Right lobe of liver (tissue), 6 donors: ENCODE data around the gene TPPP3. TPM values are rescaled to one million over a fixed set of nuclear protein-coding genes. Genes with fewer than 3 reads are reported as not detected.

ENCODE experiments used
- ATAC-seq, 4 donors: fragments of 200-7000 bp; cut with Tn5 transposase; one replicate each; pipeline ENCODE4 v1.9.1; 2020; ENCODE audit warnings: mild to moderate bottlenecking in 4 of 4, moderate library complexity in 4 of 4
- DNase-seq, 3 donors: peaks; one replicate each; pipeline ENCODE4 v3.0.0-alpha.2; 2020
- H3K27ac ChIP-seq, 3 donors: fragments of 200-600 bp; one replicate each; pipeline ENCODE4 v1.8.0; 2022
- H3K27me3 ChIP-seq, 2 donors: fragments of 200-600 bp; one replicate each; pipeline ENCODE4 v1.8.0; 2022
- H3K36me3 ChIP-seq, 4 donors: fragments of 200-600 bp; sonication (generic) in 1 of 4; one replicate each; pipeline versions ENCODE4 v1.5.1 to v1.8.0; 2017 to 2022; ENCODE audit warnings: control low read depth in 1 of 4
- H3K4me1 ChIP-seq, 4 donors: fragments of 200-600 bp; sonication (generic) in 1 of 4; one replicate each; pipeline versions ENCODE4 v1.5.1 to v1.8.0; 2017 to 2022; ENCODE audit warnings: control low read depth in 1 of 4
- H3K4me3 ChIP-seq, 3 donors: fragments of 200-600 bp; one replicate each; pipeline ENCODE4 v1.8.0; 2022
- H3K9me3 ChIP-seq, 4 donors: fragments of 200-600 bp; sonication (generic) in 1 of 4; one replicate each; pipeline versions ENCODE4 v1.5.1 to v1.8.0; 2017 to 2022; ENCODE audit warnings: control low read depth in 1 of 4
- POLR2A ChIP-seq: fragments of 450-650 bp; IDR thresholded peaks from one replicate; pipeline ENCODE4 v1.6.1; 2017; ENCODE audit warnings: antibody characterized with exemption, mild to moderate bottlenecking
- WGBS: methylation state at CpG from one replicate; pipeline ENCODE4 v1.1.6; 2018; ENCODE audit warnings: low coverage, low lambda C conversion rate; ENCODE audit not compliant: insufficient coverage; ENCODE audit errors: missing lambda C conversion rate; 5-methylcytosine and 5-hydroxymethylcytosine counted together
- intact Hi-C, 2 donors: fragments of 100-400 bp; cut with DNase I; formaldehyde crosslinking; loops; one replicate each; pipeline versions ENCODE4 v1.11.2 to v1.14.1; 2022
- total RNA-seq, 6 experiments: library from RNA; depleted of rRNA in 2 of 6; stranded (reverse); fragments of >200 nt in 2 of 6; fragmentation: NEBNext Ultra II Directional in 3 of 6; extraction: Animal tissue kit (Norgen Biotek cat#: 25700) in 3 of 6; gene quantifications; one replicate each; pipeline versions ENCODE4 v1.1.0 to v1.2.4, GENCODE V29; 2016 to 2023
- TF ChIP-seq, protein P1 (sequence below), 4 donors: fragments of 200-600 bp in 3 of 4; fragments of 450-650 bp in 1 of 4; IDR thresholded peaks; one replicate each; pipeline versions ENCODE4 v1.5.1 to v1.8.0; 2016 to 2022; ENCODE audit warnings: antibody characterized with exemption in 4 of 4, mild to moderate bottlenecking in 2 of 4
- donor health status: DM: no; HTN: yes; CAD: no.
- donor health status: DM: no; HTN: no; CAD: no.
- donor health status: DM: no; HTN: no; CAD: no.
- donor health status: DM: no; HTN: yes; CAD: no.
- donor health status: DM: no; HTN: yes; CAD: no.

TPPP3 gene
- total RNA-seq, 6 experiments from 2014 or later: 0.24 to 0.65 (median 0.37) TPM; not detected in 1

DNA sequence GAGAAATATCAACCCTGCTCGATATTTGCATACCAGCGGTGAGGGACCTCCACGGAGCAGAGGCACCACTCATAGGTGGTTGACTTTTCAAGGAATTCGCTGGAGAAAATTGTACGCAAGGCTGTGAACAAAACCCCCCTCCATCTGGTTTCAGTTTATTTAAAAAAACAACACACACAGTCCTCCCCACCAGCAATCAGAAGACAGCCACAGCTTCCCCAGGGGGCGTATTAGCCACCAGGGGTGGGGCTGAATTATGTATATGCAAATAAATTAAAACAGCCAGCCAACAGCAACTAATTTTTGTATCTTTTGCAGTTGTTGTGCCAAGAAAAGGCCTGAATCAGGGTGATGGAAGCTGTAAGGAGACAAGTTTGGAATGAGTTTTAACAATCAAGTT is 31.8 kb upstream of the TPPP3 start:
- Histone ChIP-seq H3K4me3 (no peak overlapping the region), H3K27ac (no peak overlapping the region), H3K36me3 (no peaks in the 10 kb centered on the region), H3K27me3 (no peaks in the 10 kb centered on the region), H3K4me1 (peaks cover 0 to 17% (median 5%) of the 10 kb centered on the region in 4 donors), H3K9me3 (no peaks in the 10 kb centered on the region)
- intact Hi-C loops: loop anchor here in 1 of 2 donors (10.0 kb wide), 1 partner anchor 60 kb away; the partner anchor contains the start of genes AGRP and ATP6V0D1
- WGBS: 39% methylated on average over 6 of the region's 6 CpGs
- no peak for ATAC-seq
- TF ChIP-seq POLR2A: no peak
- TF ChIP-seq, protein P1, sequence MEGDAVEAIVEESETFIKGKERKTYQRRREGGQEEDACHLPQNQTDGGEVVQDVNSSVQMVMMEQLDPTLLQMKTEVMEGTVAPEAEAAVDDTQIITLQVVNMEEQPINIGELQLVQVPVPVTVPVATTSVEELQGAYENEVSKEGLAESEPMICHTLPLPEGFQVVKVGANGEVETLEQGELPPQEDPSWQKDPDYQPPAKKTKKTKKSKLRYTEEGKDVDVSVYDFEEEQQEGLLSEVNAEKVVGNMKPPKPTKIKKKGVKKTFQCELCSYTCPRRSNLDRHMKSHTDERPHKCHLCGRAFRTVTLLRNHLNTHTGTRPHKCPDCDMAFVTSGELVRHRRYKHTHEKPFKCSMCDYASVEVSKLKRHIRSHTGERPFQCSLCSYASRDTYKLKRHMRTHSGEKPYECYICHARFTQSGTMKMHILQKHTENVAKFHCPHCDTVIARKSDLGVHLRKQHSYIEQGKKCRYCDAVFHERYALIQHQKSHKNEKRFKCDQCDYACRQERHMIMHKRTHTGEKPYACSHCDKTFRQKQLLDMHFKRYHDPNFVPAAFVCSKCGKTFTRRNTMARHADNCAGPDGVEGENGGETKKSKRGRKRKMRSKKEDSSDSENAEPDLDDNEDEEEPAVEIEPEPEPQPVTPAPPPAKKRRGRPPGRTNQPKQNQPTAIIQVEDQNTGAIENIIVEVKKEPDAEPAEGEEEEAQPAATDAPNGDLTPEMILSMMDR (IDR thresholded peaks at IDR 0.05): no peak
- no peak for DNase-seq

DNA sequence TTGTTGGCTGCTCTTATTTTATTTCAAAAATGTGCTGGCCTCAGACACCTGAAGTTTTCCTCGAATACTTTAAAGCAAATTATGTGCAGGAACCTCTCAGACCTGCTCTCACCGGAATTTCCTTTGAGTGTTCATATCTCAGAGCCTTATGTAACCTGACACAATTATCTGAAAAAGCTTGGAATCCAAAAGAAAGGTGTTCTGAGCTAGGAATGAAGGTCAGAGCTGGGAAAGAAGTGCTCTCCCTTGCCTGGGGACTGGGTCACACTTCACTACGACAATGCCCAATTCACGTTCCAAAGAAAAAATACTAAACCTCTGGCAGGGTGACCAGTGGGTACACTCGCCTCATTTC is 30.9 kb upstream of the TPPP3 start:
- Histone ChIP-seq H3K4me1 (peaks cover 0 to 10% (median 1%) of the 10 kb centered on the region in 4 donors), H3K4me3 (no peak overlapping the region), H3K9me3 (no peaks in the 10 kb centered on the region), H3K36me3 (no peaks in the 10 kb centered on the region), H3K27ac (no peak overlapping the region), H3K27me3 (no peaks in the 10 kb centered on the region)
- ATAC-seq: no peak
- 25% methylated on average over 4 of the region's 5 CpGs for WGBS
- DNase-seq: no peak
- no peak for TF ChIP-seq POLR2A
- TF ChIP-seq, protein P1 (IDR thresholded peaks at IDR 0.05): no peak
- intact Hi-C loops: loop anchor here in 1 of 2 donors (10.0 kb wide), 1 partner anchor 61 kb away; the partner anchor contains the start of genes AGRP and ATP6V0D1

DNA sequence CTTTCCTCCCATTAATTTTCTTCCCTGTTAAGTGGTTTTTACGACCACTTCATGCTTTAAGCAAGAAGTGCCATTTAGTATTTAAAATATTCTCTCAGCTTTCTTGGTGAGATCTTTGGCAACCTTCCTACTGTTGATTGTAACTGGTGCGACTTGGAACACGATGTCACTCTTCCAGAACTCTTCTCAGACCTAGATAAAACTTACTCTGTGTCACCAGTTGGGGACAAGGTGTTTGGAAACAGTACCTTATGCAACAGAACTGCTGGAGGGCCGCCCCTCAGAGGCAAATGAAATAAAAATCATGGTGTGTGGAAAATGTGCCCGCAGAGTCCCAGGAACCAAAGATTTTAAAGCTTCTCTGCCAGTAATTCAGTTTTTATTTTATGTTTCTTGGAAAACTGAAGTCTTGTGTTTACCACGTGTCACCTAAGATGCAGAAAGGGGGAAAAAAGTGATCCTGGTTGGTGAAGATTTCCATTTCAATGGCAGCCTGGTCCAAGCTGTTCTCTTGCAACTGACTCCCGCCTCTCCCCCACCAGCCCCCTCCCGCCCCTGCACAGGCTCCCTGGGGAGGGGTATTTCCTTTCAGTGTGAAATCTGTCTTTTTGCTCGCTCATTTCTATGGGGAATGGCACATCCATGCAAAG is 30.4 kb upstream of the TPPP3 start:
- H3K27ac ChIP-seq: no peak overlapping the region
- no peak for ATAC-seq
- H3K4me1 ChIP-seq: peaks cover 0 to 6% (median 0%) of the 10 kb centered on the region in 4 donors
- no peak overlapping the region for H3K4me3 ChIP-seq
- no peak for DNase-seq
- no peak for TF ChIP-seq POLR2A
- TF ChIP-seq, protein P1 (IDR thresholded peaks at IDR 0.05): no peak
- H3K27me3 ChIP-seq: no peaks in the 10 kb centered on the region
- H3K9me3 ChIP-seq: no peaks in the 10 kb centered on the region
- intact Hi-C loops: loop anchor here in 1 of 2 donors (10.0 kb wide), 1 partner anchor 61 kb away; the partner anchor contains the start of genes AGRP and ATP6V0D1
- H3K36me3 ChIP-seq: no peaks in the 10 kb centered on the region
- WGBS: 30% methylated on average over 9 of the region's 9 CpGs

DNA sequence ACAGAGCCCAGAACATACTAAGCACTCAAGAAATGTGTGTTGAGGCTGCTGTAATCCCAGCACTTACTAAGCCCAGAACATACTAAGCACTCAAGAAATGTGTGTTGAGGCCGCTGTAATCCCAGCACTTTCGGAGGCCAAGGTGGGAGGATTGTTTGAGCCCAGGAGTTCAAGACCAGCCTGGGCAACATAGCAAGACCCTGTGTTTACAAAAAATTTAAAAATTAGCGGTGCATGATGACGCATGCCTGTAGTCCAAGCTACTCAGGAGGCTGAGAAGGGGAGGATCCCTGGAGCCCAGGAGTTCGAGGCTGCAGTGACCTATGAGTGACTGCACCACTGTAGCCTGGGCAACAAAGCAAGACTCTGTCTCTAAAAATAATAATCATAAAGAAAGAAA is 29.7 kb upstream of the TPPP3 start:
- Histone ChIP-seq H3K36me3 (no peaks in the 10 kb centered on the region), H3K27me3 (no peaks in the 10 kb centered on the region), H3K4me3 (no peak overlapping the region), H3K27ac (no peak overlapping the region), H3K9me3 (no peaks in the 10 kb centered on the region), H3K4me1 (no peaks in the 10 kb centered on the region)
- intact Hi-C loops: loop anchor here in 1 of 2 donors (10.0 kb wide), 1 partner anchor 62 kb away; the partner anchor contains the start of genes AGRP and ATP6V0D1
- TF ChIP-seq POLR2A: no peak
- TF ChIP-seq, protein P1 (IDR thresholded peaks at IDR 0.05): no peak
- ATAC-seq: no peak
- no peak for DNase-seq
- 70% methylated on average over 5 of the region's 5 CpGs for WGBS
